ENCODE data around the gene CCDC183.
"Not testable (repeated sequence)": the region's sequence is repeated elsewhere in the genome, so short reads cannot be mapped to it uniquely, and the experiment has no call there.

The CCDC183 gene

DNA sequence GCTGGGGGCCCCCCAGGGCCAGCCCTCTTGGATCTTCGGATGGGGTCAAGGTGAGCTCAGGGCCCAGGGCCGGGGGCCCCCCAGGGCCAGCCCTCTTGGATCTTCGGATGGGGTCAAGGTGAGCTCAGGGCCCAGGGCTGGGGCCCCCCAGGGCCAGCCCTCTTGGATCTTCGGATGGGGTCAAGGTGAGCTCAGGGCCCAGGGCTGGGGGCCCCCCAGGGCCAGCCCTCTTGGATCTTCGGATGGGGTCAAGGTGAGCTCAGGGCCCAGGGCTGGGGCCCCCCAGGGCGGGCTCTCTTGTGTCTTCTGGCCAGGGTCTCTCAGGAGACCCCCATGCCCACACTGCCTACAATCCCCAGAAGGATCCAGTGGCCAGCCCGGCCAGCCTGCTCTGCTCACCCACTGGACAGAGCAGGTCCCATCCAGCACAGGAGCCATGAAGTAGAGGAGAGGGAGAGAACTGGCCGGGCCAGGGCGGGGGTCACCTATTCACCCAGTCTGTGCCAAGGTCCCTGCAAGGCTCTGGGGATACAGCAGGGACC, 6.9 kb downstream of the CCDC183 start:
- not testable (repeated sequence) for DNase-seq (ENCODE audit: low spot score in 2 of 2); H3K27me3 Mint-ChIP-seq; H3K27ac Mint-ChIP-seq (ENCODE audit: low read depth); ATAC-seq (replicated peaks; ENCODE audit: extremely low read depth, poor library complexity, severe bottlenecking); H3K4me3 Mint-ChIP-seq; H3K9me3 Mint-ChIP-seq
- H3K36me3 Mint-ChIP-seq (ENCODE audit: insufficient read depth), result peaks cover 14% of the 10 kb centered on the region
- H3K4me1 Mint-ChIP-seq, result peaks cover 31% of the 10 kb centered on the region

DNA sequence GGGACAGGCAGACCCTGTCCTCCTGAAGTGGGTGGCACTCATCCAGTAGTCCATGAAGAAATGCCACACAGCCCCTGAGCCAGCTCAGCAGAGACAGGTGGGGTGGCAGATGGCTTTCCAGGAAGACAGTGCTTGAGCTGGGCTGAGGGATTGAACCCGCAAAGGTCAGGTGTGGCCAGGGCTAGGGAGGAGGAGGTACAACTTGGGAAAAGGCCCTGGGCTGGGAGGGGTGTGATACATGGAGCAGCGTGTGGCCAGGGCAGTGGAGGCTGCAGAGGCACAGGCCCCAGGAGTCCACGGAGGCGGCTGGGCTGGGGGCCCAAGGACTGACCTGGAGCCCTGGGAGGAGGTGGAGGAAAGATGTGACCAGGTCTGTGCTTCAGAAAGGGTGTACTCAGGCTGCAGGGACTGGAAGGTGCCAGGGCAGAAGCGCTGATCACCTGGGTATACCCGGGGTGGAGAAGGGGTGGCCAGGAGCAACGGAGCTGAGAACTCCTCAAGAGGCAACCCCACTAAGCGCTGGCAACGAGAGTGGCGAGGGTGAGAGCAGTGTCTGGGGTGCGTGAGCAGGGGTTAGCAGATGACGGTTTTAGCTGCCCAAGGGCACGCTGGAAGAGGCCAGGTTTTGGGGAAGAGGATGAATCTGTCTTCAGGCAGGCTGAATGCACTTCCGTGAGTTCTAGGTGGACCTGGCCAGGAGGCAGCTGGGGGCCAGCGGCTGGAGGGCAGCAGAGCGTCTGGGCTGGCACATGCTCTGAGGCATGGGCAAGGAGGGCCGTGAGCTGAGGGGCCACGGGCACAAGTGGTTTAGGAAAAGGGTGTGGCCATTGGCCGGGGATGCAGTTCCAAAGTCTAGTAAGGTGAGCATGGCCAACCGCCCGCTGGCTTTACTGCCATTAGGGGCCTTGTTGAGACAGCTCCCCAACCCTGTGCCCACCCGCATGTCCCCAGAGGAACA, 7.7 kb downstream of the CCDC183 start:
- no peak overlapping the region for H3K27ac Mint-ChIP-seq (ENCODE audit: low read depth)
- H3K36me3 Mint-ChIP-seq (ENCODE audit: insufficient read depth), result peaks cover 18% of the 10 kb centered on the region
- no peaks in the 10 kb centered on the region for H3K27me3 Mint-ChIP-seq
- H3K9me3 Mint-ChIP-seq, result no peaks in the 10 kb centered on the region
- DNase-seq (ENCODE audit: low spot score in 2 of 2), result no peak
- no peak for ATAC-seq (replicated peaks; ENCODE audit: extremely low read depth, poor library complexity, severe bottlenecking)
- H3K4me3 Mint-ChIP-seq, result no peak overlapping the region
- peaks cover 34% of the 10 kb centered on the region for H3K4me1 Mint-ChIP-seq

DNA sequence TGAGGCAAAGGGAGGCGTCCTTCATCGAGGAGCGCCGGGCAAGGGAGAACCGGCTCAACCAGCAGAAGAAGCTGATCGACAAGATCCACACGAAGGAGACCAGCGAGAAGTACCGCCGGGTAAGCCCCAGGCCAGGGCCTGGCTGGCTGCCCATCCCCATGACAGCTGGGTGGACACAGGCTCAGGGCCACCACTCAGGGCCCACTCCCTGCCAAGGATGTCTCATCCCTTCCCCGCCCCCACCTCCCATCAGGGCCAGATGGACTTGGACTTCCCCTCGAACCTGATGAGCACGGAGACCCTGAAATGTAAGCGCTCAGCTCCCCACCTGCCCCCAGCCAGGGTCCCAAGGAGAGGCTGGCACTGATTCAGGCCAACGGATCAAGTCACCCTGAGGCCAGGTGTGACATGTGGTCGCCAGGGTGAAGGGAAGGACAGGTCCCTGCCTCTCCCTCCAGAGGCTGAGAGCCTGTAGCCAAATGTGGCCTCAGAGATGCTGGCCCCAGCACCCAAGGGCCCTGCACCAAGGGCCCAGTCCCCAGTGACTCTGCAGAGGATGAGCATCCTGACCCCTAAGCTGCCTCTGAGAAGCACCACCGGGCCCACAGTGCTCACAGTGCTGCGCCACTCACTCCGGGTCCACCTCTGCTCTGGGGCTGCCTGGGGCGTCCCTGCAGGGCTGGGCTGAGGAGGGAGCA, 8.5 kb downstream of the CCDC183 start:
- H3K27me3 Mint-ChIP-seq, result no peaks in the 10 kb centered on the region
- H3K27ac Mint-ChIP-seq (ENCODE audit: low read depth), result no peak overlapping the region
- H3K9me3 Mint-ChIP-seq, result no peaks in the 10 kb centered on the region
- peaks cover 39% of the 10 kb centered on the region for H3K4me1 Mint-ChIP-seq
- ATAC-seq (replicated peaks; ENCODE audit: extremely low read depth, poor library complexity, severe bottlenecking) (no peak), DNase-seq (ENCODE audit: low spot score in 2 of 2) (no peak)
- H3K36me3 Mint-ChIP-seq (ENCODE audit: insufficient read depth), result peaks cover 21% of the 10 kb centered on the region
- H3K4me3 Mint-ChIP-seq, result no peak overlapping the region

DNA sequence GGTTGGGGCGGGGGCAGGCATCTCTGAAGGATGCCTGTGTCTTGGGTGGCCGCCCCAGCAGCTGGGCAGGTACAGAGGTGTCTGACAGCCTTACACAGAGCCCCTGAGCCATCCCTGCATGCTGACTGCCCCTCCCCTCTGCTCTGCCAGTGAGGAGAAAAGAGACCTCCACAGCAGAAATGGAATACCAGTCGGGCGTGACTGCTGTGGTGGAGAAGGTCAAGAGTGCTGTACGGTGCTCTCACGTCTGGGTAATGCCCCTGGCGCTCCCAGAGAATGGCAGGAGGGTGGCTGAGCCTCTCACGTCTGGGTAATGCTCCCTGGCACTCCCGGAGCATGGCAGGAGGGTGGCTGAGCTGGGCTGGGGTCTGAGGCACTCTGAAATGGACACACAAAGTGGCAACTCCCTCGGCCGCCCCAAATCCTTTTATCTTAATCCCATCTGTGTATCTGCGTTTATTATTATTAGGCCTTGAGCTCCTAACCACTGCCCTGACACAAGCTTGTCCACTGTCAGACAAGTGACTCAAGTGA, 9.1 kb downstream of the CCDC183 start:
- no peak for DNase-seq (ENCODE audit: low spot score in 2 of 2)
- H3K27ac Mint-ChIP-seq (ENCODE audit: low read depth), result no peak overlapping the region
- H3K36me3 Mint-ChIP-seq (ENCODE audit: insufficient read depth), result peaks cover 21% of the 10 kb centered on the region
- H3K4me1 Mint-ChIP-seq, result peaks cover 40% of the 10 kb centered on the region
- H3K9me3 Mint-ChIP-seq, result no peaks in the 10 kb centered on the region
- ATAC-seq (replicated peaks; ENCODE audit: extremely low read depth, poor library complexity, severe bottlenecking), result no peak
- H3K27me3 Mint-ChIP-seq, result no peaks in the 10 kb centered on the region
- H3K4me3 Mint-ChIP-seq, result peak overlapping the region; percentile 41

DNA sequence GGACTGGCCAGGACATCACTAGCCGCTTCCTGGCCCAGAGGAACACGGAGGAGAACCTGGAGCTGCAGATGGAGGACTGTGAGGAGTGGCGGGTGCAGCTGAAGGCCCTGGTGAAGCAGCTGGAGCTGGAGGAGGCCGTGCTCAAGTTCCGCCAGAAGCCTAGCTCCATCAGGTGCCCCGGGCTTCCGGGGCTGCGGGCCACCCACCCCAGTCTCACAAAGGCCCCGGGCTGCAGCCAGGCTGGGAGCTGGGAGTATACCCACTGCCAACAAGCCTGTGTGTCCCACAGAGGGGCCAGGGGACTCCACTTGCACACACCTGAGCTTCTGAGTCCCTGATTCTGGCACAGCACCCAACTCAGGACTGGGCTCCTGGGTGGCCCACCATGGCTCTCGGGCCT, 9.9 kb downstream of the CCDC183 start:
- DNase-seq (ENCODE audit: low spot score in 2 of 2), result no peak

DNA sequence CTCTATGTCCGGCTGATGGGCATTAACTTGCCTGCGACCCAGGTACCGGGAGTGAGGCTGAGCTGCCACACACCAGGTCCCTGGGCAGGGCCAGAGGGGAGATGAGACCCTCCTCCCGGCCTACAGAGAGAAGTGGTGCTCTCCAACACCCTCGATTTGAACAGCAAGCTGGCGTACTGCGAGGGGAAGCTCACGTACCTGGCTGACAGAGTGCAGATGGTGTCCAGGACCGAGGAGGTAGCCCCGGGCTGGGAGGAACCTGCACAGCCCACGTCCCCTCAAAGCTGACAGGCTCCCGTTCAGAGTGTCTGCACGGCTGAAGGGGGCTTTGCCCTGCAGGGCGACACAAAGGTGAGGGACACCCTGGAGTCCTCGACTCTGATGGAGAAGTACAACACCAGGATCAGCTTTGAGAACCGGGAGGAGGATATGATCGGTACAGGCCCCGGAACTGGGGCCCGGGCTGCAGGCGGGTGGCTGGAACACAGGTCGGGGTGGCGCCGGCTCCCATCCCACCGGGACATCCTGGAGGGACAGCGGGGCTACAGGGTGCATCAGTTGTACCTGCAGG, 10.6 kb downstream of the CCDC183 start:
- Mint-ChIP-seq H3K4me1 (peaks cover 30% of the 10 kb centered on the region), H3K9me3 (no peaks in the 10 kb centered on the region), H3K27ac (ENCODE audit: low read depth) (peak overlapping the region; percentile 88), H3K4me3 (peak overlapping the region; percentile 86), H3K27me3 (no peaks in the 10 kb centered on the region), H3K36me3 (ENCODE audit: insufficient read depth) (peaks cover 21% of the 10 kb centered on the region)
- ATAC-seq (replicated peaks; ENCODE audit: extremely low read depth, poor library complexity, severe bottlenecking) (no peak), DNase-seq (ENCODE audit: low spot score in 2 of 2) (no peak)

More for the DNA sequence above, 9.9 kb downstream of the CCDC183 start:
- ATAC-seq (replicated peaks; ENCODE audit: extremely low read depth, poor library complexity, severe bottlenecking), result no peak
- Mint-ChIP-seq H3K4me3 (peak overlapping the region; percentile 86), H3K4me1 (peaks cover 33% of the 10 kb centered on the region), H3K27me3 (no peaks in the 10 kb centered on the region), H3K36me3 (ENCODE audit: insufficient read depth) (peaks cover 21% of the 10 kb centered on the region), H3K9me3 (no peaks in the 10 kb centered on the region), H3K27ac (ENCODE audit: low read depth) (no peak overlapping the region)

DNA sequence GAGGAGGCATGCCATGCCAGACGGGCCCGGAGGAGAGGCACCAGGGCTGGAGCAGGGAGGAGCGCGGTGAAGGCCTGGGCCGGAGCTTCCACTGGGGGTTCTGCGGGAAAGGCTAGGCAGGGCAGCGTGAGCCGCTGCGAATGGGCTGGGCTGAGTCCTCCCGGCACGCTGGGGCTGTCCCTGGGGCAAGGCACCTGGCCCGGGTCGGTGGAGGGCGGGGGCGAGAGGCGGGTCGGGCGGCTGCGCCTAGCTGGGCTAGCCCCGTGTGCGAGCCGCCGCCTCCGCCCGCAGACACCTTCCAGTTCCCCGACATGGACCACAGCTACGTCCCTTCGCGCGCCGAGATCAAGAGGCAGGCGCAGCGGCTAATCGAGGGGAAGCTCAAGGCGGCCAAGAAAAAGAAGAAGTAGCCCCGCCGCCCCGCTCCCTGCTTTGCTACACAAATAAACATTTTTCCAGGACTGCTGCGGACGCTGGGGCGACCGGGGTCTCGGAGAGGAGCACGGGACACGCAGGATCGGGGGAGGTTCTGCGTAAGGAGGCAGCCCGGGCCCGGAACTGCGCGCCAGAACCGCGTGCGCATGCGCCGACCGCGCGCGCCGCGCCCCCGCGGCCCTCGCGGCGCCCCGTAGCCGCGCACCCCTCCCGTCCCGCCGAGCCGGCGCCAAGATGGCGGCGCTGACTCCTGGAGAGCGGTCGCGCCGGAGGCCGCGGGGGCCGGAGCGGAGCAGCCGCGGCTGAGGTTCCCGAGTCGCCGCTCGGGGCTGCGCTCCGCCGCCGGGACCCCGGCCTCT, 11.3 kb downstream of the CCDC183 start, which contains the start of gene RABL6:
TSS of gene RABL6 (plus strand) at position 668 of the 794 bp plus-strand sequence. CDS start 249 bp downstream, outside the sequence.
- H3K4me3 Mint-ChIP-seq, result peak within 1 kb of the TSS; percentile 86
- no peaks in the 10 kb centered on the region for H3K27me3 Mint-ChIP-seq
- H3K9me3 Mint-ChIP-seq, result no peaks in the 10 kb centered on the region
- ATAC-seq (replicated peaks; ENCODE audit: extremely low read depth, poor library complexity, severe bottlenecking) (peak; percentile 89), DNase-seq (ENCODE audit: low spot score in 2 of 2) (peak; percentile 72 to 76)
- peaks cover 30% of the 10 kb centered on the region for H3K4me1 Mint-ChIP-seq
- H3K27ac Mint-ChIP-seq (ENCODE audit: low read depth), result peak within 1 kb of the TSS; percentile 88
- peaks cover 21% of the 10 kb centered on the region for H3K36me3 Mint-ChIP-seq (ENCODE audit: insufficient read depth)

DNA sequence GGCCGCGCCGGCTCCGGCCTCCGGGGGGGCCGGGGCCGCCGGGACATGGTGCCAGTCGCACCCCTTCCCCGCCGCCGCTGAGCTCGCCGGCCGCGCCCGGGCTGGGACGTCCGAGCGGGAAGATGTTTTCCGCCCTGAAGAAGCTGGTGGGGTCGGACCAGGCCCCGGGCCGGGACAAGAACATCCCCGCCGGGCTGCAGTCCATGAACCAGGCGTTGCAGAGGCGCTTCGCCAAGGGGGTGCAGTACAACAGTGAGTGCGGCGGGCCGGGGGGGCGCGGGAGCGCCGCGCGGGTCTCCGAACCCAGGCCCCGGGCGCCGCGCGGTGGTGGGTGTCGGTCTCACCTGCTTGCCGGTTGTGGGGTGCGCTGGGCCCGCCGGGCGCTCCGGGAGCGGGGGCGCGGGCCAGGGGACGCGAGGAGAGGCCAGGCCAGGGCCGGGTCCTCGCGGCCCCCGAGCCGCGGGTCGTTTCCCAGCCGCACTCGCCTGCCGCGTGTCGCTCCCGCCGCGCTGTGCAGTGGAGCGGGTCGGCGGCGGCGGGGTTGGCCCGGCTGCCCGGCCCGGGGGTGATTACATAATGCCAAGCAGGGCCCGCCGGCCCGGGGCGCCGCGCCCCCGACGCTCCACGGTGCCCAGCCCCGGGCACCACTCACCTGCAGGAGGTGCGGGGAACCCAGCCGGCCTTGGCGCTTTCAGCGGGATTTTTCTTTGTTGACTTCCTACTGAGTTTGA, 12.1 kb downstream of the CCDC183 start:
- H3K4me1 Mint-ChIP-seq, result peaks cover 37% of the 10 kb centered on the region
- H3K27ac Mint-ChIP-seq (ENCODE audit: low read depth), result peak overlapping the region; percentile 73
- no peaks in the 10 kb centered on the region for H3K27me3 Mint-ChIP-seq
- ATAC-seq (replicated peaks; ENCODE audit: extremely low read depth, poor library complexity, severe bottlenecking) (peak; percentile 34), DNase-seq (ENCODE audit: low spot score in 2 of 2) (peak; percentile 21 to 33)
- H3K36me3 Mint-ChIP-seq (ENCODE audit: insufficient read depth), result peaks cover 24% of the 10 kb centered on the region
- peak overlapping the region; percentile 86 for H3K4me3 Mint-ChIP-seq
- H3K9me3 Mint-ChIP-seq, result no peaks in the 10 kb centered on the region

DNA sequence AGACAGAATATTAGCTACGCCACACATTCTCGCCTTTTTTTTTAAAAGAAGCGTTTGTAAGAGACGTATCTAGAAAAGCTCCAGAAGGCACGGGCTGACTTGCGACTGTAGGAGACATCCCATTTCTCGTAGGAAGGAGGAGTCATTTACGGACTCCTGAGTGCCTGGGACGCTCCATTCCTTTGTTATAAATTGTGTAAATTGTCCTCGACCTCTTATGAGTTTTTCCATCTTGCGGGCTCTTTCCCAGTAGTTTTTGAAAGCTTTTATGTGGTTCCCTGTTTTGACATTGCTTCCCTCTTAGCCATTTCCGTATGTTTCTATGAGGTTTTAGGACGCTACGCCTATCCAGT, 12.6 kb downstream of the CCDC183 start:
- no peak for ATAC-seq (replicated peaks; ENCODE audit: extremely low read depth, poor library complexity, severe bottlenecking)
- no peak for DNase-seq (ENCODE audit: low spot score in 2 of 2)
- Mint-ChIP-seq H3K9me3 (no peaks in the 10 kb centered on the region), H3K4me3 (peak overlapping the region; percentile 86), H3K36me3 (ENCODE audit: insufficient read depth) (peaks cover 26% of the 10 kb centered on the region), H3K27me3 (no peaks in the 10 kb centered on the region), H3K27ac (ENCODE audit: low read depth) (peak overlapping the region; percentile 73), H3K4me1 (peaks cover 43% of the 10 kb centered on the region)

DNA sequence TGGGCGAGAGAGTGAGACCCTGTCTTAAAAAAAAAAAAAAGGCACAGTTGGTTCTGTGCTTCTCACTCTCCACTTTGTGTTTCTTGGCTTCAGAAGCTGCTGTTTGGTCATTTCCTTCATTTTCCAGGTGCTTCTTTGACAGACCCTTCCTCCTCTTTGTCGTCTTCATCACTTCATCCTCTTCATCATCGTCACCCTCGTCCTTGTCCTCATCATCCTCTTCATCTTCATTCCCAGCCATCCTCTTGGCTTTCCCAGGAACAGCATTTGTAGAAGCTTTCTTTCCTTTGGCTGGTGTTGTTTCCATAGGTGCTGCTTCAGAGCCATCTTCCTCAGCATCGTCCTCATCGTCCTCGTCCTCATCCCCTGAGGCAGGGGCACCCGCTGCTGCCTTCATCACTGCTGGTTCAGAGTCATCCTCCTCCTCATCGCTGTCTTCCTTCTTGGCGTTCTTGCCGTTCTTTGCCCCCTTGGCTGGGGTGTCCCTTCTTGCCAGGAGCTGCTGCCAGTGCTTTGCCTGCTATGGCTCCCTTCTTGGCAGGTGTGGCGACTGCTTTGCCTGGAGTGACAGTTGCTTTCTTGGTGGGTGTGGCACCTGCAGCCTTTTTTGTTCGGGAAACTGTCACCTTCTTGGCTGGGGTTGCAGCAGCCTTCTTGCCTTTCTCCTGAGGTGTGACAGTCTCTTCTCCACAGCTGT, 18.7 kb downstream of the CCDC183 start:
- no peaks in the 10 kb centered on the region for H3K9me3 Mint-ChIP-seq
- ATAC-seq (replicated peaks; ENCODE audit: extremely low read depth, poor library complexity, severe bottlenecking), result no peak
- no peak overlapping the region for H3K27ac Mint-ChIP-seq (ENCODE audit: low read depth)
- DNase-seq (ENCODE audit: low spot score in 2 of 2), result no peak
- H3K4me3 Mint-ChIP-seq, result no peak overlapping the region
- H3K27me3 Mint-ChIP-seq, result no peaks in the 10 kb centered on the region
- H3K36me3 Mint-ChIP-seq (ENCODE audit: insufficient read depth), result peaks cover 9% of the 10 kb centered on the region
- H3K4me1 Mint-ChIP-seq, result peaks cover 44% of the 10 kb centered on the region

DNA sequence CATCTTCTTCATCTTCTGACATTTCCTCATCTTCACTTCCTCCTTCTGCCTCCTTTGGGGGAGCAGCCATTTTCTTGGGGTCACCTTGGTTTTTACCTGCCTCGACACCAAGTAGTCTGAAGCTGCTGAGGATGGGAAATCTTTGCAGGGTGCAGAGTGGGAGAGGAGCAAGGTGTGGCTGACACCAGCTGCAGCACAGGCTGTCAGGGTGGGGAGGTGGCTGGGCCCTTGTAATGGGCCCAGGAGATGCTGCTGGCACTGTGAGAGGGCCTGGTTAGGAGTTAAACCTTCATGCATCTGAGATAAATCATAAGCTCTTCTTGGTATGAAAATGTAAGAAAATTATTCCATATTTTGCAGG, 19.3 kb downstream of the CCDC183 start:
- H3K4me1 Mint-ChIP-seq, result peaks cover 40% of the 10 kb centered on the region
- no peaks in the 10 kb centered on the region for H3K27me3 Mint-ChIP-seq
- no peak overlapping the region for H3K27ac Mint-ChIP-seq (ENCODE audit: low read depth)
- peaks cover 7% of the 10 kb centered on the region for H3K36me3 Mint-ChIP-seq (ENCODE audit: insufficient read depth)
- H3K4me3 Mint-ChIP-seq, result no peak overlapping the region
- DNase-seq (ENCODE audit: low spot score in 2 of 2) (no peak), ATAC-seq (replicated peaks; ENCODE audit: extremely low read depth, poor library complexity, severe bottlenecking) (no peak)
- no peaks in the 10 kb centered on the region for H3K9me3 Mint-ChIP-seq
